HUES48 (cell line): ENCODE measurements around the gene RFT1.

Source experiments
- H3K27ac ChIP-seq: one replicate; pipeline ENCODE4 v1.7.0; 2013; ENCODE audit warnings: low read depth, low read length, inconsistent platforms
- H3K27me3 ChIP-seq: 2 replicates; pipeline ENCODE4 v1.6.1; 2013; ENCODE audit warnings: mild to moderate bottlenecking, low read length; ENCODE audit not compliant: control insufficient read depth, insufficient read depth
- H3K36me3 ChIP-seq: 2 replicates; pipeline ENCODE4 v1.6.1; 2013; ENCODE audit warnings: low read length; ENCODE audit not compliant: control insufficient read depth, insufficient read depth
- H3K4me1 ChIP-seq: 2 replicates; pipeline ENCODE4 v1.6.1; 2013; ENCODE audit warnings: mild to moderate bottlenecking, low read length; ENCODE audit not compliant: control insufficient read depth, insufficient read depth
- H3K4me3 ChIP-seq: 2 replicates; pipeline ENCODE4 v1.5.1; 2013; ENCODE audit warnings: mild to moderate bottlenecking, low read depth, low read length
- H3K9ac ChIP-seq: 2 replicates; pipeline ENCODE4 v1.6.1; 2013; ENCODE audit warnings: mild to moderate bottlenecking, low read depth, low read length, moderate library complexity
- H3K9me3 ChIP-seq: 2 replicates; pipeline ENCODE4 v1.6.1; 2013; ENCODE audit warnings: low read length; ENCODE audit not compliant: control insufficient read depth, insufficient read depth

The RFT1 gene

GRCh38 chr3:53101956-53102355, 28.3 kb downstream of the RFT1 start:
- H3K36me3 ChIP-seq: peaks cover 60% of the 10 kb centered on the region
- H3K4me3 ChIP-seq: no peak overlapping the region
- H3K27ac ChIP-seq: no peak overlapping the region
- H3K9ac ChIP-seq: no peak overlapping the region
- no peaks in the 10 kb centered on the region for H3K27me3 ChIP-seq
- no peaks in the 10 kb centered on the region for H3K9me3 ChIP-seq
- H3K4me1 ChIP-seq: no peaks in the 10 kb centered on the region

DNA sequence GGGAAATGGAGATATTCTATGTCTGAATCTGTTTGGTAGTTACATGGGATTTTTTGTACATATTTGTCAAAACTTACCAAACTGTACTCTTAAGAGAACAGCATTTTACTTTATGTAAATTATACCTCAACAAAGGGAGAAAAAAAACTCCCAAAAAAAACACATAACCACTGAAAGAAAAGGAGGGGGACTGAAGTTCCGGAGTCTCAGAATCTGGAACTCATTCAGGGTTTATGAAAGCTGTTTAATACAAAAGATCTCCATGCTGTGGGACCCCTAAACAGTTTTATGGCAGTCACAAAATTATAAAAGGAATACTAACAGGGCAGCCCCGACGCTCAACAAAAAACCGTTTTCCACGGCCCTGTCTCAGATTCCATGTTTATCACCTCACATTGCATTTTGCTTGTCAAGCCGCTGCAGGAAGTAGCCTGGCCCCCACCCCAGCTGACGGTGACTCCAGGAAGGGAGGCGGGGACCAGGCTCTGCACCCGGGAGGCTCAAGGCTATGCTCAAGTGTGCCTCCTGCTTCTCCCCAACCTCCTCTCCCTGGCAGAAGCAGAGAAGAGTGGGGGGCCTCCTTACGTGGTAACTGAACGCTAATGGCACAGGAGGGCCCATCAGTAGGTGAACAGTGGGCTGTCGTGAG, 29.3 kb downstream of the RFT1 start:
- H3K9me3 ChIP-seq: no peaks in the 10 kb centered on the region
- no peaks in the 10 kb centered on the region for H3K27me3 ChIP-seq
- H3K27ac ChIP-seq: no peak overlapping the region
- peaks cover 55% of the 10 kb centered on the region for H3K36me3 ChIP-seq
- no peaks in the 10 kb centered on the region for H3K4me1 ChIP-seq
- no peak overlapping the region for H3K9ac ChIP-seq
- H3K4me3 ChIP-seq: no peak overlapping the region

GRCh38 chr3:53097887-53098286, 32.3 kb downstream of the RFT1 start:
- no peak overlapping the region for H3K4me3 ChIP-seq
- H3K36me3 ChIP-seq: peaks cover 58% of the 10 kb centered on the region
- no peak overlapping the region for H3K27ac ChIP-seq

DNA sequence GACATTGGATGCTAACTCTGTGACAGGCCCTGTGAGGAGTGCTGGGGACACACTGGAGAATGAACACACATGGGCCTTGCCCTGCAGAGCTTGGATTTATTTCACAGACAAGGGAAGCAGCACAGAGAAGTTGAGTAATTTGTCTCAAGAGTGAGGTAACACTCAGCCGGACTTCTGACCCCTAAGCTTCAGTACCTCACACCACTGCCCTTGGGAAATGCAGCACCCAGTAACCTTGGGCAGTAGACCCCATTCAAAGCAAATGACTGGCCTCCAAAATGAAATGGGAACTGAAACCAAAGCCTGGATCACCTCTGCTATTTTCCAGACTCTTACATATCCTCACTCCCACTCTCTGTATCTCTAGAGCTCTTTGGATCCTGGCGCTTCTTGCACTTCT, 37.3 kb downstream of the RFT1 start:
- Histone ChIP-seq H3K27me3 (no peaks in the 10 kb centered on the region), H3K9ac (no peak overlapping the region), H3K4me3 (no peak overlapping the region), H3K9me3 (no peaks in the 10 kb centered on the region), H3K4me1 (no peaks in the 10 kb centered on the region), H3K27ac (no peak overlapping the region), H3K36me3 (peaks cover 60% of the 10 kb centered on the region)

More at GRCh38 chr3:53097887-53098286, 32.3 kb downstream of the RFT1 start:
- Histone ChIP-seq H3K27me3 (no peaks in the 10 kb centered on the region), H3K9ac (no peak overlapping the region), H3K9me3 (no peaks in the 10 kb centered on the region), H3K4me1 (no peaks in the 10 kb centered on the region)

DNA sequence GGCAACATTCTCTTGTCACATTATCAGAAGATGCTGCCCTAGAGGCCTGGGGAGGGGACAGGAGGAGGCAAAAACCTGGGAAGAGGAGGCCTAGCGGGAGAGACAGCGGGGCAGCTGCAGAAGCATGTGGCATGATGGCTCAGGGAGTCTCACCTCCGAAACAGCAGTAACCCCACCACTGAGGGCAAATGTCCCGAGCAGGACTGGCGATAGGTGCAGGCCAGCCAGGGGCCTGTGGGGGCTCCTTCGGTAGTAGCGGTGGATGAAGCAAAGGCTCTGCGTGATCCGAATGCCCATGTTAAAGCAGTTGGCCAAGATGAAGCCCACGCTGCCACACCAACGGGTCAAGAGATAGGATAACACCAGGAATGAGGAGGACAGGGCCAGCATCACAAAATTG, 38.0 kb downstream of the RFT1 start:
- H3K27me3 ChIP-seq: no peaks in the 10 kb centered on the region
- H3K4me3 ChIP-seq: no peak overlapping the region
- H3K9me3 ChIP-seq: no peaks in the 10 kb centered on the region
- no peaks in the 10 kb centered on the region for H3K4me1 ChIP-seq
- no peak overlapping the region for H3K9ac ChIP-seq
- H3K36me3 ChIP-seq: peaks cover 52% of the 10 kb centered on the region
- no peak overlapping the region for H3K27ac ChIP-seq

- Histone ChIP-seq H3K36me3 (peaks cover 52% of the 10 kb centered on the region), H3K4me1 (no peaks in the 10 kb centered on the region), H3K27ac (no peak overlapping the region)
These were observed 39.2 kb downstream of the RFT1 start for GRCh38 chr3:53091011-53091410.

DNA sequence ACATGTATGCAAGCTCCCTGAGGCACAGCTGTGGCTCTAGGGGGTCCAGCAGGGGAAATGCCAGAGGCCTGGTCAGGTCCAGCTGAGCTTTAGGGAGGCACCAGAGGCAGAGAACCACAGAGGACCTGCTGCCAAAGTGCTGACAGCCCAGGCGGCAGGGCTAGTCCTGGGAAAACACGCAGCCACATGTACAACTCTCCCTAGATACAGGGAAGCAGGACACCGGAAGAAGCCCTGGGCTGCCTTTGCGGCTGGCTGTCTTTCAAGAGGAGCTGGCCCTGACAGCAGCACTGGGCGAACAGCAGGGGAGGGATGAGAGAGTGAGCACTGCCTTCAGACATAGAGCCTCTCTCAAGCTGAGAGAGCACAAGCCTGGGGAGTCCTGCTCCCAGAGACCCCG, 40.7 kb downstream of the RFT1 start:
- Histone ChIP-seq H3K36me3 (peaks cover 43% of the 10 kb centered on the region), H3K27ac (no peak overlapping the region), H3K9ac (no peak overlapping the region), H3K27me3 (no peaks in the 10 kb centered on the region), H3K9me3 (no peaks in the 10 kb centered on the region), H3K4me3 (no peak overlapping the region), H3K4me1 (no peaks in the 10 kb centered on the region)

More at GRCh38 chr3:53091011-53091410, 39.2 kb downstream of the RFT1 start:
- Histone ChIP-seq H3K27me3 (no peaks in the 10 kb centered on the region), H3K4me3 (no peak overlapping the region), H3K9ac (no peak overlapping the region), H3K9me3 (no peaks in the 10 kb centered on the region)

GRCh38 chr3:53085476-53085875, 44.8 kb downstream of the RFT1 start:
- Histone ChIP-seq H3K36me3 (peaks cover 6% of the 10 kb centered on the region; the same call in 1 of the 2 replicates), H3K27ac (no peak overlapping the region), H3K4me1 (no peaks in the 10 kb centered on the region), H3K9ac (no peak overlapping the region), H3K27me3 (no peaks in the 10 kb centered on the region), H3K4me3 (no peak overlapping the region), H3K9me3 (no peaks in the 10 kb centered on the region)

DNA sequence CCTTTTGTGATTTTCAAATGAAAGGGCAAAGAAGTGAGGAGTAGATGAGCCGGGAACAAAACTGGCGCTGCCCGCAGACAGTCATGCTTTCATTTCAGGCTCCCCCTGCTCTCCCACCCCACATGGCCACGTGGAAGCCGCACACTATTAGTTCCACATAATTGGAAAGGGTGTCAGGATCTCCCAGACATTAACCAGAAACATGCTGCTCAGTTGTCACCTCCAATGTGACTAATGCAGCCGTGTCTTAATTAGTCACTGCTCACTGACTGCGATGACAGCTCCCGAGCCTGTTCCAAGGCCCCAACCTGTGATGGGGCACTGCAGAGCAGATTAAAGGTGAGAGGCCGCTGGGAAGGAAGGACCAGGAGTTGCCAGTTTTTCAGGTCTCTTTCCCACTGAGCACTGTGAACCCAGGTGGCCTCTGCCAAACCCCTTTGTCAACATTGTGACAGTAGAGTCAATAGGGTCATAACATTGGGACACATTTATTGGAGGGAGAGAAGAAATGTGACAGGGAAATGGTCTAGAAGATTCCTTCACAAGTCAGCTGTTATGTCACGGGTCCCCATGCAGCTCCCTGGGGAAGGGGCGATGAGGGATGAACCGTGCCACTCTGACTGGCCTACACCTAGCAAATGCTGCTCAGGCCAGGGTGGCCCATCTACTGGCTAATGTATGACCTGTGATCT, 45.8 kb downstream of the RFT1 start:
- H3K4me3 ChIP-seq: no peak overlapping the region
- H3K27ac ChIP-seq: no peak overlapping the region

GRCh38 chr3:53083949-53084309, 46.3 kb downstream of the RFT1 start:
- no peaks in the 10 kb centered on the region for H3K36me3 ChIP-seq
- no peak overlapping the region for H3K4me3 ChIP-seq
- no peaks in the 10 kb centered on the region for H3K9me3 ChIP-seq
- no peaks in the 10 kb centered on the region for H3K27me3 ChIP-seq
- no peak overlapping the region for H3K9ac ChIP-seq
- no peaks in the 10 kb centered on the region for H3K4me1 ChIP-seq
- H3K27ac ChIP-seq: no peak overlapping the region

More for the DNA sequence above, 45.8 kb downstream of the RFT1 start:
- Histone ChIP-seq H3K36me3 (no peaks in the 10 kb centered on the region), H3K9ac (no peak overlapping the region), H3K4me1 (no peaks in the 10 kb centered on the region), H3K27me3 (no peaks in the 10 kb centered on the region), H3K9me3 (no peaks in the 10 kb centered on the region)

- Histone ChIP-seq H3K27me3 (no peaks in the 10 kb centered on the region), H3K9ac (no peak overlapping the region), H3K4me1 (no peaks in the 10 kb centered on the region), H3K9me3 (no peaks in the 10 kb centered on the region), H3K4me3 (no peak overlapping the region), H3K27ac (no peak overlapping the region), H3K36me3 (no peaks in the 10 kb centered on the region)
These were observed 46.7 kb downstream of the RFT1 start for GRCh38 chr3:53083521-53083920.
